Caco-2 (cell line): ENCODE results near the gene KMT2D. TPM values are rescaled to one million over a fixed set of nuclear protein-coding genes. Genes with fewer than 3 reads are reported as not detected.

Experiments
- BruUV-seq: library from RNA; stranded (reverse); fragments of 400-500 nt; replicated peaks from 2 replicates; lab custom pipeline; 2021; lab: Mats Ljungman, UMichigan
- CTCF ChIA-PET: fragments of 300-600 bp; sonication (Branson Sonifier 250); formaldehyde crosslinking; loops from one replicate; lab custom pipeline; 2022; ENCODE audit warnings: antibody characterized with exemption; lab: Charles Lee
- POLR2A ChIA-PET: fragments of 300-600 bp; sonication (Branson Sonifier 250); formaldehyde crosslinking; loops from one replicate; lab custom pipeline; 2022; ENCODE audit warnings: antibody characterized with exemption; lab: Charles Lee
- DNase-seq, 2 experiments: peaks; one replicate each; pipeline versions ENCODE4 v3.0.0 to v3.0.0-alpha.2; 2020 to 2022
- H3K27me3 ChIP-seq: replicated peaks from 2 replicates; pipeline ENCODE4 v1.6.0; 2011; ENCODE audit warnings: low read length; ENCODE audit not compliant: control insufficient read depth, insufficient read depth
- H3K36me3 ChIP-seq: 2 replicates; pipeline ENCODE4 v1.5.1; 2011; ENCODE audit warnings: low read length; ENCODE audit not compliant: control insufficient read depth, insufficient read depth
- H3K4me1 ChIP-seq: fragments of 250-450 bp; sonication (Bioruptor Pico); 2 replicates; pipeline ENCODE4 v1.5.1; 2020; ENCODE audit warnings: mild to moderate bottlenecking
- H3K4me3 ChIP-seq: 2 replicates; pipeline ENCODE4 v1.5.1; 2011; ENCODE audit warnings: low read depth, mild to moderate bottlenecking, control low read depth, low read length
- H3K9me3 ChIP-seq: fragments of 250-450 bp; sonication (Bioruptor Pico); 2 replicates; pipeline ENCODE4 v1.5.1; 2020; ENCODE audit warnings: mild to moderate bottlenecking, moderate library complexity
- H3K27ac Mint-ChIP-seq: one replicate; pipeline ENCODE4 v1.8.0; 2022; ENCODE audit warnings: mixed read lengths; ENCODE audit not compliant: unreplicated experiment
- H3K27me3 Mint-ChIP-seq: one replicate; pipeline ENCODE4 v1.8.0; 2022; ENCODE audit warnings: mixed read lengths; ENCODE audit not compliant: insufficient read depth, unreplicated experiment
- H3K36me3 Mint-ChIP-seq: one replicate; pipeline ENCODE4 v1.8.0; 2022; ENCODE audit warnings: mild to moderate bottlenecking, mixed read lengths; ENCODE audit not compliant: insufficient read depth, unreplicated experiment
- H3K4me1 Mint-ChIP-seq: one replicate; pipeline ENCODE4 v1.8.0; 2022; ENCODE audit warnings: low read depth, mixed read lengths; ENCODE audit not compliant: unreplicated experiment
- H3K4me3 Mint-ChIP-seq: one replicate; pipeline ENCODE4 v1.8.0; 2022; ENCODE audit warnings: mild to moderate bottlenecking, moderate library complexity, mixed read lengths; ENCODE audit not compliant: unreplicated experiment
- H3K9me3 Mint-ChIP-seq: one replicate; pipeline ENCODE4 v1.8.0; 2022; ENCODE audit warnings: mixed read lengths; ENCODE audit not compliant: unreplicated experiment
- intact Hi-C: fragments of 100-400 bp; cut with micrococcal nuclease; formaldehyde crosslinking; loops from one replicate; pipeline ENCODE4 v1.10.0; 2022; ENCODE audit not compliant: unreplicated experiment
- total RNA-seq: library from RNA; stranded (reverse); gene quantifications from 2 replicates; pipeline ENCODE4 v1.2.3, GENCODE V29; 2022
- TF ChIP-seq, protein P1 (sequence below), 2 experiments: fragments of 200-600 bp in 1 of 2; IDR thresholded peaks; 1 replicate in 1 of 2; 2 replicates in 1 of 2; pipeline versions ENCODE4 v1.5.1 to v1.8.0; 2011 to 2022; ENCODE audit warnings: antibody characterized with exemption in 1 of 2, control low read depth in 1 of 2, inconsistent platforms in 1 of 2, low read depth in 1 of 2, low read length in 1 of 2, mild to moderate bottlenecking in 1 of 2, moderate library complexity in 1 of 2; ENCODE audit not compliant: insufficient read depth in 1 of 2, severe bottlenecking in 1 of 2, unreplicated experiment in 1 of 2

The KMT2D gene
- total RNA-seq, 1 experiment from 2014 or later, result 139 TPM

DNA sequence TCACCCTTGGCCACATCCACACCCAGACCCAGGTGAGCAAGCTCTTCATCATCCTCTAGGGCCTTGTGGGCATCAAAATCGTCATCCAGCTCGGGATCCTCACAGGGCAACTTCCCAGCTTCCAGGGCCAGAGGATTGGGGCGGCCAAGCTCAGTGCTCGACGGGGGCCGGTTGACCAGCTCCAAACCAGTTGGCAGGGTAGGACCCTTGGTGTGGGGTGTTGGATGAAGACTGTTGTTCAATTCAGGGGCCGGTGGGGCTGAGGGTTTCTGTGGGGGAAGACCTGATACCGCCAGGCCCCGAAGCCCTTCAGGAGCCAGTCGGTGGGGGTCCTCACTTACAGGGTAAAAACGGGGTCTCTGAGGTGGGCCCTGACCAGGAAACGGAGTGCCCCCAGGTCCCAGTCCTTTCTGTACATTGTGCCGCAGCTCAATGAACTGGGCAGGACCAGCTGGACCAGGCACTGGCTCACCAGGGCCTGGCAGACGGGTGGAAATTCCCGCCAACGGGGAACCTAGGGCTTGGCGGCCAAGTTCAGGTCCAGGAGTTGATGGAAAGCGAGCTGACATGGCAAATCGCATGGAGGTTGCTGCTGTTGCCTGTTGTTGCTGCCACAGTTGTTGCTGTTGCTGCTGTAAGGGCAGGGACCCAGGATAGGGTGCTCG is 22.2 kb downstream of the KMT2D start:
- DNase-seq, result no peak
- Histone ChIP-seq H3K36me3 (peaks cover 6% of the 10 kb centered on the region), H3K4me1 (no peaks in the 10 kb centered on the region), H3K27me3 (no peaks in the 10 kb centered on the region), H3K4me3 (no peak overlapping the region), H3K9me3 (no peaks in the 10 kb centered on the region)
- CTCF ChIA-PET, result interaction anchor here (1.1 kb wide), 1 partner anchor 26 kb away, joined by 4 read pairs; no protein-coding TSS in a partner anchor
- H3K36me3 Mint-ChIP-seq, result peaks cover 92% of the 10 kb centered on the region
- H3K4me1 Mint-ChIP-seq, result no peaks in the 10 kb centered on the region
- H3K4me3 Mint-ChIP-seq, result no peak overlapping the region
- no peaks in the 10 kb centered on the region for H3K9me3 Mint-ChIP-seq
- no peaks in the 10 kb centered on the region for H3K27me3 Mint-ChIP-seq
- BruUV-seq, result no TSS peak
- intact Hi-C loops, result no loop called here
- H3K27ac Mint-ChIP-seq, result no peak overlapping the region
- POLR2A ChIA-PET, result interaction anchor here (0.6 kb wide), 1 partner anchor 93 kb away, joined by 4 read pairs; the partner anchor contains the start of gene TUBA1B
- TF ChIP-seq, protein P1, sequence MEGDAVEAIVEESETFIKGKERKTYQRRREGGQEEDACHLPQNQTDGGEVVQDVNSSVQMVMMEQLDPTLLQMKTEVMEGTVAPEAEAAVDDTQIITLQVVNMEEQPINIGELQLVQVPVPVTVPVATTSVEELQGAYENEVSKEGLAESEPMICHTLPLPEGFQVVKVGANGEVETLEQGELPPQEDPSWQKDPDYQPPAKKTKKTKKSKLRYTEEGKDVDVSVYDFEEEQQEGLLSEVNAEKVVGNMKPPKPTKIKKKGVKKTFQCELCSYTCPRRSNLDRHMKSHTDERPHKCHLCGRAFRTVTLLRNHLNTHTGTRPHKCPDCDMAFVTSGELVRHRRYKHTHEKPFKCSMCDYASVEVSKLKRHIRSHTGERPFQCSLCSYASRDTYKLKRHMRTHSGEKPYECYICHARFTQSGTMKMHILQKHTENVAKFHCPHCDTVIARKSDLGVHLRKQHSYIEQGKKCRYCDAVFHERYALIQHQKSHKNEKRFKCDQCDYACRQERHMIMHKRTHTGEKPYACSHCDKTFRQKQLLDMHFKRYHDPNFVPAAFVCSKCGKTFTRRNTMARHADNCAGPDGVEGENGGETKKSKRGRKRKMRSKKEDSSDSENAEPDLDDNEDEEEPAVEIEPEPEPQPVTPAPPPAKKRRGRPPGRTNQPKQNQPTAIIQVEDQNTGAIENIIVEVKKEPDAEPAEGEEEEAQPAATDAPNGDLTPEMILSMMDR (IDR thresholded peaks at IDR 0.05; ENCODE audit: insufficient read depth in 1 of 2, low read depth in 1 of 2, low read length in 1 of 2, severe bottlenecking in 1 of 2, unreplicated experiment in 1 of 2), result no peak

DNA sequence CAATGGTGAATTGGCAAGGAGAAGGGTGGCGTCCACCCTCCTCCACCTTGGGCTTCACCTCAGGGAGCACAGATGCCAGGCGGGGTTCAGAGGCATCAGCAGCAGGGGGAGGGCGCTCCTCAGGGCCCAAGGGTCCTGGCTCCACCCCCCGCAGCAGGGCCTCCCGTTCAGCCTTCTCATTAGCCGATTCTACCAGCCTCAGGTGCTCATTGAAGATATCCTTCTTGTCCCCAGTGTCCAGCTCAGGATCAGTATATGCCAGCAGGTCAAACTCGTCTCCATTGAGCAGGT is 22.7 kb downstream of the KMT2D start:
- H3K4me1 ChIP-seq, result no peaks in the 10 kb centered on the region
- DNase-seq, result no peak
- ChIA-PET CTCF (no interaction called here), POLR2A (no interaction called here)
- intact Hi-C loops, result no loop called here
- no TSS peak for BruUV-seq
- TF ChIP-seq, protein P1 (IDR thresholded peaks at IDR 0.05; ENCODE audit: insufficient read depth in 1 of 2, low read depth in 1 of 2, low read length in 1 of 2, severe bottlenecking in 1 of 2, unreplicated experiment in 1 of 2), result no peak
- H3K27ac Mint-ChIP-seq, result no peak overlapping the region
- H3K36me3 Mint-ChIP-seq, result peaks cover 92% of the 10 kb centered on the region
- H3K27me3 Mint-ChIP-seq, result no peaks in the 10 kb centered on the region
- H3K4me3 ChIP-seq, result no peak overlapping the region
- no peaks in the 10 kb centered on the region for H3K27me3 ChIP-seq
- no peaks in the 10 kb centered on the region for H3K9me3 Mint-ChIP-seq
- H3K9me3 ChIP-seq, result no peaks in the 10 kb centered on the region
- no peaks in the 10 kb centered on the region for H3K4me1 Mint-ChIP-seq
- no peak overlapping the region for H3K4me3 Mint-ChIP-seq
- H3K36me3 ChIP-seq, result peaks cover 3% of the 10 kb centered on the region; the same call in 1 of the 2 replicates

DNA sequence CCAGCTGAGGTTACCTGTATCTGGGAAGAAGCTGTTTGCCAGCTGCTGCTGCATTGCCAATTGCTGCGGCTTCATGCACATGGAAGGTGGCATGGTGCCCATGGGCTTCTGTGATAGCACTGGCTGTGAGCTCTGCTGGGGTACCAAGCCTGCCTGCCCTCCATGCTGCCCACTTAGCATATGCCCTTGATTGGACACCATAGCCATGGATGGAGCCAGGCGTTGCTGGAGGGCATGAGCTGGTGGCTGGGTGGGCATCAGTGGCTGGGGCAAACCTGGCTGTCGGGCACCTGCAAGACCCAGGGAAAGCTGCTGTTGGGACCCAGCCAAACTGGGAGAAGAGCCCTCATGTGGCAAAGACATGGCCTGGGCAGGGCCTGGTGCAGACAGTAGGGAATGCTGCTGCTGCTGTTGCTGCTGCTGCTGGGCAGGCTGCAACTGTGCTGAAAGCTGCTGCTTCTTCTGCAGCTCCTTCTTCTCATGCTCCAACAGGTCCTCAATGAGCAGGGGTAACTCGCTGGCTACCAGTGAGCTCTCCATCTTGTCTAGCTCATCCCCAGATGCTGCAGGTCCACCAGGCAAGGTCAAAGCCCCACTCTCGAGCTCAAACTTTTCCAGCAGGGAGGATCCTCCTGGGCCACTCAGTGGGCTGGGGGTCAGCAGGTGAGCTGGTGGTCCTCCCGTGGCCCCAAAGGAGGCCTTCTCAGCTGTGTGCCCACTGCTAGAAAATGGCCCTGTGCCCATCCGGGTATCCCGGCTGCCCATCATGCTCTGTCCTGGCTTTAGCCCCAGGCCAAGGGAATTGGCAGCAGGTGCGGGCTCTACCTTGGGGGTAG is 23.3 kb downstream of the KMT2D start:
- intact Hi-C loops, result no loop called here
- Histone ChIP-seq H3K27me3 (no peaks in the 10 kb centered on the region), H3K36me3 (peaks cover 3% of the 10 kb centered on the region), H3K4me3 (no peak overlapping the region), H3K4me1 (no peaks in the 10 kb centered on the region), H3K9me3 (no peaks in the 10 kb centered on the region)
- Mint-ChIP-seq H3K27me3 (no peaks in the 10 kb centered on the region), H3K4me3 (no peak overlapping the region), H3K27ac (no peak overlapping the region), H3K36me3 (peaks cover 92% of the 10 kb centered on the region), H3K4me1 (no peaks in the 10 kb centered on the region), H3K9me3 (no peaks in the 10 kb centered on the region)
- POLR2A ChIA-PET, result no interaction called here
- TF ChIP-seq, protein P1 (IDR thresholded peaks at IDR 0.05; ENCODE audit: insufficient read depth in 1 of 2, low read depth in 1 of 2, low read length in 1 of 2, severe bottlenecking in 1 of 2, unreplicated experiment in 1 of 2), result no peak
- CTCF ChIA-PET, result interaction anchor here (0.6 kb wide), 2 partner anchors 12 to 22 kb away, joined by 3 read pairs; no protein-coding TSS in a partner anchor
- BruUV-seq, result TSS peak; percentile 16
- DNase-seq, result no peak
